ENCODE data around the gene PTGES2.

PTGES2 gene

GRCh38 chr9:128120741-128121465 is 6.6 kb downstream of the PTGES2 start:
- TF ChIP-seq POU6F1 (CRISPR knock-in tag; IDR thresholded peaks at IDR 0.05; ENCODE audit: borderline replicate concordance, low read depth) (no peak), BACH2 (CRISPR knock-in tag; IDR thresholded peaks at IDR 0.05; ENCODE audit: borderline replicate concordance) (no peak), GLIS3 (CRISPR knock-in tag; IDR thresholded peaks at IDR 0.05) (no peak), ZC3H10 (CRISPR knock-in tag; IDR thresholded peaks at IDR 0.05) (no peak), CSDC2 (CRISPR knock-in tag; IDR thresholded peaks at IDR 0.05) (no peak), PATZ1 (CRISPR knock-in tag; IDR thresholded peaks at IDR 0.05; ENCODE audit: borderline replicate concordance) (no peak), OSR1 (CRISPR knock-in tag; IDR thresholded peaks at IDR 0.05) (no peak), ISL1 (CRISPR knock-in tag; IDR thresholded peaks at IDR 0.05) (no peak), TOX (CRISPR knock-in tag; IDR thresholded peaks at IDR 0.05; ENCODE audit: borderline replicate concordance) (no peak), ZNF565 (CRISPR knock-in tag; conservative IDR thresholded peaks at IDR 0.05; ENCODE audit: low read depth) (no peak), RARB (CRISPR knock-in tag; IDR thresholded peaks at IDR 0.05) (no peak), ZNF70 (CRISPR knock-in tag; IDR thresholded peaks at IDR 0.05) (no peak), CSRNP3 (CRISPR knock-in tag; IDR thresholded peaks at IDR 0.05) (no peak), SNAI2 (CRISPR knock-in tag; IDR thresholded peaks at IDR 0.05) (no peak), TCF4 (CRISPR knock-in tag; IDR thresholded peaks at IDR 0.05; ENCODE audit: borderline replicate concordance) (no peak), ARNTL (CRISPR knock-in tag; IDR thresholded peaks at IDR 0.05; ENCODE audit: borderline replicate concordance, low read depth) (no peak)
- no peak for ATAC-seq

DNA sequence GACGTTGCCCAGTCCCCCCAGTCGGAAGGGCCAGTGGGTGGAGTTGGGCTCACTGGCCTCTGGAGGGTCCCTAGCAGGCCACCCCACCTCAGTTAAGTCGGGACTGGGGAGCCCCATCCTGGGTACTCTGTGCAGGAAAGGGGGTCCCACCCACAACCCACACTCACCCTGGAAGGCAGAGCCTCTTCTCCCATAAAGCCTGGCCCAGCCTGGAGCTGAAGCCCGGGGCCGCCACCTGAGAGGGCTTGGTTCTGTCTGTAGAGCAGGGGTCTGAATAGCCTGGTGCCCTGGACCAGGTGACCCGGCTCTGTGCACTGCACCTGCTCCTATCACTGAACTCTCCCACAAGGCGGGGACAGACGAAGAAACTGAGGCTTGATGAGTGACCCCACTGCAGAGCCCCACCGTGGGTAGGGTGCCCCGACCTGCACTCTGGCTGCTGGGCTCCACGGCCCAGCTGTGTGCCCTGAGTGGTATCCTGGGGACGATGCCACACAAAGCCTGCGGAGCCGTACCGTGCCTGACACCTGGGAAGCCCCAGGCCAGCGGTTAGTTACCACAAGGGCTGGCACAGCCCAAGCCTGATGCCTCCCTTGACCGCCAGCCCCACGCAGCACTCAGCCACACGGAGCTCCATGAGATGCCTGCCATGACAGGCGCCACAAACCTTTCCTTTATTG is 7.3 kb downstream of the PTGES2 start:
- TF ChIP-seq POU6F1 (CRISPR knock-in tag; IDR thresholded peaks at IDR 0.05; ENCODE audit: borderline replicate concordance, low read depth) (no peak), CSRNP3 (CRISPR knock-in tag; IDR thresholded peaks at IDR 0.05) (no peak), GLIS3 (CRISPR knock-in tag; IDR thresholded peaks at IDR 0.05) (no peak), ARNTL (CRISPR knock-in tag; IDR thresholded peaks at IDR 0.05; ENCODE audit: borderline replicate concordance, low read depth) (no peak), ISL1 (CRISPR knock-in tag; IDR thresholded peaks at IDR 0.05) (no peak), ZNF8 (CRISPR knock-in tag; IDR thresholded peaks at IDR 0.05) (no peak), ZFP3 (CRISPR knock-in tag; IDR thresholded peaks at IDR 0.05) (no peak), ZNF565 (CRISPR knock-in tag; conservative IDR thresholded peaks at IDR 0.05; ENCODE audit: low read depth) (no peak), PPARA (CRISPR knock-in tag; IDR thresholded peaks at IDR 0.05; ENCODE audit: borderline replicate concordance) (no peak), ZC3H10 (CRISPR knock-in tag; IDR thresholded peaks at IDR 0.05) (no peak), RARB (CRISPR knock-in tag; IDR thresholded peaks at IDR 0.05) (no peak)
- ATAC-seq: no peak

Measured in SK-N-SH treated with all-trans-retinoic acid at 6 μM for 48 hours (cell line).